H1 (cell line): ENCODE measurements around the gene YBX1. TPM values are rescaled to one million over a fixed set of nuclear protein-coding genes. Genes with fewer than 3 reads are reported as not detected.

ENCODE experiments used
- CTCF ChIA-PET: fragments of 300-600 bp; sonication (Branson Sonifier 250); formaldehyde crosslinking; loops from one replicate; lab custom pipeline; 2021; ENCODE audit not compliant: partially characterized antibody; lab: Charles Lee
- POLR2A ChIA-PET: fragments of 300-600 bp; sonication (Branson Sonifier 250); formaldehyde crosslinking; loops from one replicate; lab custom pipeline; 2021; ENCODE audit warnings: inconsistent platforms; ENCODE audit not compliant: partially characterized antibody; lab: Charles Lee
- DNase-seq, 2 experiments: peaks; one replicate each; pipeline versions ENCODE4 v3.0.0 to v3.0.0-alpha.2; 2010 to 2022; ENCODE audit warnings: low spot score in 2 of 2, low read depth in 1 of 2, mixed read lengths in 1 of 2
- FAIRE-seq: peaks from 2 replicates; lab custom pipeline; 2011; peaks lifted over from hg19 to GRCh38; lab: Jason Lieb, UNC
- H2AFZ ChIP-seq: 2 replicates; pipeline ENCODE4 v1.8.1; 2012; ENCODE audit warnings: low read length, inconsistent platforms
- H2AK5ac ChIP-seq: 2 replicates; pipeline ENCODE4 v1.6.1; 2013; ENCODE audit warnings: low read depth, low read length
- H2BK120ac ChIP-seq: replicated peaks from 2 replicates; pipeline ENCODE3; 2013; ENCODE audit warnings: low read depth, low read length, inconsistent platforms
- H2BK12ac ChIP-seq: 2 replicates; pipeline ENCODE4 v1.6.1; 2013; ENCODE audit warnings: low read depth, low read length
- H2BK15ac ChIP-seq: 2 replicates; pipeline ENCODE4 v1.6.1; 2013; ENCODE audit warnings: low read length
- H2BK20ac ChIP-seq: 2 replicates; pipeline ENCODE4 v1.6.1; 2013; ENCODE audit warnings: low read length
- H2BK5ac ChIP-seq: 2 replicates; pipeline ENCODE4 v1.6.1; 2013; ENCODE audit warnings: low read depth, low read length
- H3K14ac ChIP-seq: 2 replicates; pipeline ENCODE4 v1.6.1; 2013; ENCODE audit warnings: inconsistent platforms; ENCODE audit not compliant: insufficient read length
- H3K18ac ChIP-seq: 2 replicates; pipeline ENCODE4 v1.6.1; 2013; ENCODE audit warnings: low read length; ENCODE audit errors: extremely low read depth
- H3K23ac ChIP-seq: 2 replicates; pipeline ENCODE4 v1.6.1; 2013; ENCODE audit warnings: inconsistent platforms; ENCODE audit not compliant: insufficient read length
- H3K23me2 ChIP-seq: 2 replicates; pipeline ENCODE4 v1.6.1; 2013; ENCODE audit warnings: low read depth, low read length
- H3K27ac ChIP-seq: 2 replicates; pipeline ENCODE4 v1.6.1; 2011; ENCODE audit warnings: low read depth, low read length, inconsistent platforms
- H3K27me3 ChIP-seq, 4 experiments: replicated peaks in 1 of 4; 1 replicate in 1 of 4; 2 replicates in 3 of 4; pipeline versions ENCODE4 v1.6.1 to v1.8.1; 2011 to 2013; ENCODE audit warnings: low read length in 3 of 4, mild to moderate bottlenecking in 3 of 4, inconsistent platforms in 2 of 4, mixed read lengths in 2 of 4, moderate library complexity in 1 of 4; ENCODE audit not compliant: control insufficient read depth in 3 of 4, insufficient read depth in 3 of 4; ENCODE audit errors: extremely low read depth in 1 of 4
- H3K36me3 ChIP-seq, 4 experiments: 2 replicates each; pipeline versions ENCODE4 v1.6.1 to v1.8.1; 2011 to 2013; ENCODE audit warnings: mild to moderate bottlenecking in 4 of 4, low read length in 3 of 4, moderate library complexity in 2 of 4, control low read depth in 1 of 4, inconsistent platforms in 1 of 4; ENCODE audit not compliant: insufficient read depth in 4 of 4, control insufficient read depth in 2 of 4
- H3K4ac ChIP-seq: replicated peaks from 2 replicates; pipeline ENCODE3; 2013; ENCODE audit warnings: low read length, low read depth, mixed read lengths, inconsistent platforms; ENCODE audit not compliant: insufficient read length
- H3K4me1 ChIP-seq, 4 experiments: replicated peaks in 1 of 4; 1 replicate in 1 of 4; 2 replicates in 3 of 4; pipeline versions ENCODE4 v1.6.1 to v1.8.1; 2011 to 2013; ENCODE audit warnings: low read length in 3 of 4, inconsistent platforms in 2 of 4, mixed read lengths in 1 of 4; ENCODE audit not compliant: insufficient read depth in 4 of 4, control insufficient read depth in 3 of 4
- H3K4me2 ChIP-seq, 2 experiments: 2 replicates each; pipeline versions ENCODE4 v1.6.1 to v1.8.1; 2011 to 2013; ENCODE audit warnings: low read depth in 2 of 2, low read length in 2 of 2, control low read depth in 1 of 2, inconsistent platforms in 1 of 2, mild to moderate bottlenecking in 1 of 2; ENCODE audit not compliant: insufficient read depth in 1 of 2
- H3K4me3 ChIP-seq, 4 experiments: fragments of 200-600, 300-600 bp in 1 of 4; sonication (generic), shearing (Covaris generic), sonication (Bioruptor Twin) in 1 of 4; 2 replicates each; pipeline versions ENCODE4 v1.5.1 to v1.8.1; 2011 to 2016; ENCODE audit warnings: low read length in 4 of 4, low read depth in 3 of 4, control low read depth in 2 of 4, inconsistent platforms in 2 of 4, mild to moderate bottlenecking in 2 of 4, mixed read lengths in 1 of 4, moderate library complexity in 1 of 4; ENCODE audit not compliant: insufficient read depth in 2 of 4; ENCODE audit errors: extremely low read depth in 1 of 4
- H3K56ac ChIP-seq: replicated peaks from 2 replicates; pipeline ENCODE3; 2013; ENCODE audit warnings: low read depth, mild to moderate bottlenecking, mixed read lengths, low read length, inconsistent platforms; ENCODE audit not compliant: insufficient read length
- H3K79me1 ChIP-seq: 2 replicates; pipeline ENCODE4 v1.6.1; 2013; ENCODE audit warnings: low read depth, low read length, control low read depth
- H3K79me2 ChIP-seq, 2 experiments: 2 replicates each; pipeline versions ENCODE4 v1.6.1 to v1.8.1; 2012 to 2013; ENCODE audit warnings: low read length in 2 of 2, mild to moderate bottlenecking in 2 of 2, inconsistent platforms in 1 of 2; ENCODE audit not compliant: insufficient read depth in 2 of 2, control insufficient read depth in 1 of 2
- H3K9ac ChIP-seq, 4 experiments: replicated peaks in 1 of 4; 1 replicate in 1 of 4; 2 replicates in 3 of 4; pipeline versions ENCODE4 v1.6.1 to v1.8.1; 2011 to 2013; ENCODE audit warnings: low read depth in 3 of 4, low read length in 3 of 4, control low read depth in 2 of 4, mild to moderate bottlenecking in 2 of 4, moderate library complexity in 2 of 4, inconsistent platforms in 1 of 4; ENCODE audit errors: extremely low read depth in 1 of 4
- H3K9me3 ChIP-seq, 2 experiments: 2 replicates each; pipeline versions ENCODE4 v1.6.1 to v1.8.1; 2012 to 2013; ENCODE audit warnings: mild to moderate bottlenecking in 2 of 2, moderate library complexity in 2 of 2, control low read depth in 1 of 2, inconsistent platforms in 1 of 2, low read depth in 1 of 2, low read length in 1 of 2, mixed read lengths in 1 of 2; ENCODE audit not compliant: insufficient read depth in 2 of 2
- H4K20me1 ChIP-seq, 2 experiments: replicated peaks in 1 of 2; 2 replicates each; pipeline versions ENCODE3 to v1.8.1; 2011 to 2013; ENCODE audit warnings: inconsistent platforms in 2 of 2, low read length in 2 of 2, mild to moderate bottlenecking in 1 of 2; ENCODE audit not compliant: insufficient read depth in 2 of 2, control insufficient read depth in 1 of 2
- H4K5ac ChIP-seq: 2 replicates; pipeline ENCODE4 v1.6.1; 2013; ENCODE audit warnings: low read length, low read depth, mixed read lengths, inconsistent platforms; ENCODE audit not compliant: insufficient read length
- H4K8ac ChIP-seq: 2 replicates; pipeline ENCODE4 v1.8.0; 2013; ENCODE audit warnings: mild to moderate bottlenecking, moderate library complexity, low read length, inconsistent platforms; ENCODE audit not compliant: insufficient read depth; ENCODE audit errors: extremely low read depth
- H4K91ac ChIP-seq: replicated peaks from 2 replicates; pipeline ENCODE3; 2013; ENCODE audit warnings: low read length, mixed read lengths, inconsistent platforms; ENCODE audit not compliant: insufficient read length
- CHD2 ChIP-seq: IDR thresholded peaks from 2 replicates; pipeline ENCODE4 v1.6.1; 2012; ENCODE audit warnings: low read length, improper control_type of control experiment
- GTF2F1 ChIP-seq: IDR thresholded peaks from 2 replicates; pipeline ENCODE4 v1.6.1; 2012; ENCODE audit warnings: low read depth, low read length, improper control_type of control experiment, borderline replicate concordance
- POLR2AphosphoS5 ChIP-seq: IDR thresholded peaks from 2 replicates; pipeline ENCODE4 v1.6.1; 2011; ENCODE audit warnings: low read depth, low read length
- TEAD4 ChIP-seq: IDR thresholded peaks from 2 replicates; pipeline ENCODE4 v1.6.1; 2012; ENCODE audit warnings: low read depth, low read length, inconsistent platforms, mixed read lengths
- WGBS, 2 experiments: shearing (Covaris generic) in 1 of 2; methylation state at CpG; one replicate each; pipeline versions ENCODE4 v1.1.6 to v1.1.7; 2013 to 2015; ENCODE audit warnings: low lambda C conversion rate in 2 of 2, mixed read lengths in 2 of 2, inconsistent platforms in 1 of 2, low coverage in 1 of 2, missing lambda C conversion rate in 1 of 2; ENCODE audit not compliant: insufficient replicate concordance in 2 of 2, insufficient coverage in 1 of 2, insufficient read length in 1 of 2; ENCODE audit errors: extremely low coverage in 1 of 2, missing lambda C conversion rate in 1 of 2; 5-methylcytosine and 5-hydroxymethylcytosine counted together
- polyA plus RNA-seq, 7 experiments: library from polyadenylated mRNA; depleted of rRNA in 3 of 7; stranded (reverse) in 5 of 7; unstranded in 2 of 7; fragments of >200 nt in 5 of 7; fragments of 200-250 nt in 2 of 7; gene quantifications; 1 replicate in 5 of 7; 2 replicates in 1 of 7; 4 replicates in 1 of 7; pipeline versions ENCODE4 v1.2.1 to v1.2.3, GENCODE V29; 2011 to 2013; ENCODE audit warnings: missing spikeins in 2 of 7, mixed read lengths in 2 of 7
- total RNA-seq: library from RNA; stranded (reverse); fragmentation: NEBNext Ultra II Directional; extraction: Animal tissue kit (Norgen Biotek cat#: 25700); gene quantifications from 2 replicates; pipeline ENCODE4 v1.2.1, GENCODE V29; 2021

The YBX1 gene
- total and polyA plus RNA-seq, 2 of the 8 experiments (the other 6 are each of a cell fraction or from before 2014, with no cell fraction given), result 438 to 1,219 TPM

- ChIA-PET POLR2A (interaction anchor here (2.2 kb wide), 1 partner anchor 55 kb away, joined by 7 read pairs; the partner anchor contains the start of gene YBX1), CTCF (interaction anchor here (0.6 to 6.4 kb wide), 8 partner anchors 9 to 562 kb away, joined by 3 to 62 read pairs (median 4); no protein-coding TSS in a partner anchor)
- no peak overlapping the region for H2AFZ ChIP-seq
- H3K23me2 ChIP-seq, result peaks cover 5% of the 10 kb centered on the region; the same call in 1 of the 2 replicates
- H3K9ac ChIP-seq, result no peak overlapping the region
- H4K5ac ChIP-seq, result no peak overlapping the region
- H2BK20ac ChIP-seq, result no peak overlapping the region
- H2BK15ac ChIP-seq, result no peak overlapping the region
- H2BK12ac ChIP-seq, result no peak overlapping the region
- H3K4me2 ChIP-seq, result no peak overlapping the region
- H3K27ac ChIP-seq, result no peak overlapping the region
- peaks cover 0 to 34% (median 25%) of the 10 kb centered on the region in 4 experiments; a peak in 6 of 7 replicates for H3K4me1 ChIP-seq
- H3K14ac ChIP-seq, result no peak overlapping the region
- H2BK120ac ChIP-seq, result no peak overlapping the region
- no peaks in the 10 kb centered on the region for H3K9me3 ChIP-seq
- H3K18ac ChIP-seq, result no peak overlapping the region
- DNase-seq, result no peak
- H4K91ac ChIP-seq, result no peak overlapping the region
- no peaks in the 10 kb centered on the region for H3K27me3 ChIP-seq
- H3K56ac ChIP-seq, result no peak overlapping the region
- H3K79me2 ChIP-seq, result no peaks in the 10 kb centered on the region
- H2AK5ac ChIP-seq, result no peak overlapping the region; the same call in 1 of the 2 replicates
- H2BK5ac ChIP-seq, result 0 out of 2 replicates have a peak overlapping the region, but pooled peaks have one; percentile 39
- H3K4me3 ChIP-seq, result no peak overlapping the region
- FAIRE-seq, result no peak
- H3K36me3 ChIP-seq, result no peaks in the 10 kb centered on the region
- H3K79me1 ChIP-seq, result peaks cover 3% of the 10 kb centered on the region; the same call in 1 of the 2 replicates
- WGBS, 2 experiments, result 91% methylated on average over 8 of the region's 8 CpGs; no CpG with 5 or more reads in 1 of the 2 experiments
- H3K23ac ChIP-seq, result no peak overlapping the region
- no peak overlapping the region for H3K4ac ChIP-seq
- H4K20me1 ChIP-seq, result peaks cover 0 to 4% of the 10 kb centered on the region in 2 experiments
- no peak overlapping the region; the same call in 1 of the 2 replicates for H4K8ac ChIP-seq
- TF ChIP-seq TEAD4, result no peak
- no peak for TF ChIP-seq POLR2AphosphoS5
- no peak for TF ChIP-seq GTF2F1
- no peak for TF ChIP-seq CHD2
These were observed 54.5 kb downstream of the YBX1 start for GRCh38 chr1:42736571-42737200.
